Measurements from ENCODE around the gene FARS2.

FARS2 gene

DNA sequence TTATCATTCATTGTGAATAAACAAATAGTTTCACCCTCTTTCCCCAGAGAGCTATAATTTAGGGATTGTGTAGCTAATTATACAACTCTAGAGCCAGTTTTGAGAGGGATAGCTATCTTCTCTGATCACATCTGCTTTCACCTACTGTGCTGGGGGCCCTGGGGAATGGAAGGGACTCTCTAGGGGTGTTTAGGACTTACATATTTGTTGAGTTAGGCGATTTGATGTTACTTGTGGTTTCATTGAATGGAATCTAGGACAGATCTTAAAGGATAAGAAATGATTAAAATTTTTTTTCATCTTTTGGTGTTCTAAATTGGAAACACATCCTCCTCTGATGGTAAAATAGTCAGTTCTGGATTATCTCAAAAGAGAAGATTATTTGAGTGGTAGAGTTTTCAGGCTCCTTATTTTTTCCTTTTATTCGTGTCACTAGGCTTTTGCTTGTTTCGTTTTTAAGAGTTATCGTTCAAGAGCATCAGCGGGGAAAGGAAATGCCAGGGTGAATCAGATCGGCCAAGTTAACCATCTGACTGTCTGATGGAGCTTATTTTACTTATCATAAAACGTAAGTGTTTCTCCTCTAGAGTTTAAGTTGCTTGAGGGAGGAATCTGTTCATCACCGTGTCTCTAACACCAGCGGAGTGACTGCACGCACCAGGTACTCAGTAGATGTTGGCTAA is 236.7 kb downstream of the FARS2 start:
- TF ChIP-seq CTCF (conservative IDR thresholded peaks at IDR 0.05) (no peak), ZFX (IDR thresholded peaks at IDR 0.05) (no peak)
- H3K27ac ChIP-seq = no peak overlapping the region

DNA sequence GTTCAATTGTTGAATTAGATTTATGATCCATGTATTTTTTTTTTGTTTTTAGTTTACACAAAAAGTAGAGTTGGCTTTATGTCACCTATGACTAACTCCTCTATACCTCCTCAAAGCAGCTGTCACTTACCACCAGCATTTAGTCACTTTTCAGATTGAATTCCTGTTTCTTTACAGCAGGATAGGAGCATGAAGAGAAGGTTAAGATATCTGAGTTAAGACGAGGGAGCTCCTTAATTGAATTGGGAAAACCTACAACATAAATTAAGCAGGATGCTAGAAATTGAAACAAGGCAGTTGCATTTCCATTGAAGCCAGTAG is 237.2 kb downstream of the FARS2 start:
- no peak for TF ChIP-seq ZFX (IDR thresholded peaks at IDR 0.05)
- TF ChIP-seq CTCF (conservative IDR thresholded peaks at IDR 0.05) = no peak
- H3K27ac ChIP-seq = no peak overlapping the region

DNA sequence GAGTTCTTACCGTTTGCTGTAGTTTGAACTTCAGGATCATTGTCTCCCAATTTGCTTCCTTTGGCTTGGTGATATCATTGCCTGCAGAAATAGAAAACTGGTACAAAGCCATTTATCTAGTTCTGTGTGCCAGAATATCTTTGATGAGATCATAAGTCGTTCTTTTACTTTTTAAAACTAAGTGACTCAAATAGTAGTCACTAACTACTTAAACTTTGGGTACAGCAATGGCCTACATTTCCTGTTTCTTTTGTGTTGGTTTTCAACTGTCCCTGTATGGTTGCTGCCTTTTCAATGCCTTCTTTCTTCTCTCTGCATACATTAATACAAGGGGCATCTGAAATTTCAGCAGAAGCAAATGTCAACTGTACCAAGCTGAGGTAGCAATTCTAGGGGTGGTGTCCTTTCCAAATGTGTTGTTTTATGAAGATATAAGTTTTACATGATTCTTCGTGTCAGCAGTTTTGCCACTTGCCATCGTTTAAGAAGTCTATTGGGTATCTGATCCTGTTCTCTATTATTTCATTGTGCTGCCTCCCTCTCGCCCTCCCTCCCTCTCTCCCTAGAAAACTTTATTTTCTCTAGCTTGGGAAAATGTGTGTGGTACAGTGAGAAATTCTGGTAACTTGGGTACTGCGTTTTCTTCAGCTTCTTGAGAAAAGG is 238.5 kb downstream of the FARS2 start:
- no peak for TF ChIP-seq CTCF (conservative IDR thresholded peaks at IDR 0.05)
- no peak for TF ChIP-seq ZFX (IDR thresholded peaks at IDR 0.05)
- H3K27ac ChIP-seq = no peak overlapping the region

DNA sequence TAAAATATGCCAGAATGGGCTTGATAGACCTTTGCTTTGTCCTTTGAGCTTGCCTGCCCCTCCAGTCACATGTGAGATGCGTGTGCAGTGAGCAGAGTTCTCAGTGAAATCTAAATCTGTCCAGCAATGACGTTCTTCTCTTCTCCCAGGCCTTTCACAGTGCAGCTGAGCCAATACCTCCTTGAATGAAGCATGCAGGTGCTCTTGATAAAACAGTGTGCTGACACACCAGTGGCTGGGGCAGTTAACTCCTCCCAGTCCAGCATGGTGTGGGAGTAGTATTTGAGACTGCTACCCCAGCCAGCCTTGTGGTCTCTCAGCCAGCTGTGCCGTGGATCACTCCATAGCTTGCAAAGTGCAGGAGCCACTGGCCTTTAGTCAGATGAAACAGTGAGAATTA is 240.5 kb downstream of the FARS2 start:
- no peak for TF ChIP-seq ZFX (IDR thresholded peaks at IDR 0.05)
- no peak for TF ChIP-seq CTCF (conservative IDR thresholded peaks at IDR 0.05)
- no peak overlapping the region for H3K27ac ChIP-seq

- TF ChIP-seq CTCF (conservative IDR thresholded peaks at IDR 0.05) (no peak), ZFX (IDR thresholded peaks at IDR 0.05) (no peak)
- no peak overlapping the region for H3K27ac ChIP-seq
Observed at GRCh38 chr6:5504078-5504477, 242.8 kb downstream of the FARS2 start.

DNA sequence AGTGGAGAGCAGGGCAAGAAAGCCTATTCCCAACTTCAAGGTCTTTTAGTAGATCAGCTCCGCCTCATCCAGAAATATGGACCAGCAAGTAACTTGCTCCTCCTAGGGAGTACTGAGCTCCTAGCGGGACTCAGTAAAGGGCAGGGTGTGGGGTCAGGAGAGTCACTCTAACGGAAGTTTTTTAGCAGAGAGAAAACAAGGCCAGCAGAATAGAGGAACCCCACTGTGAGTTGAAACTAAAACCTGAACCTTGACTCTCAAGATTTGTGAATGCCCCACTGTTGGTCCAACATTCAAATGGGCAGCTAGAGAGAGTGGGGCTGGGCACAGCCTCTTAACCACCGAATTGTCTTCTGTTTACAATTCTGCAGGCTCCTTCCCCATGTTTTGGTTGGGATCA is 244.8 kb downstream of the FARS2 start:
- TF ChIP-seq CTCF (conservative IDR thresholded peaks at IDR 0.05) (no peak), ZFX (IDR thresholded peaks at IDR 0.05) (no peak)

DNA sequence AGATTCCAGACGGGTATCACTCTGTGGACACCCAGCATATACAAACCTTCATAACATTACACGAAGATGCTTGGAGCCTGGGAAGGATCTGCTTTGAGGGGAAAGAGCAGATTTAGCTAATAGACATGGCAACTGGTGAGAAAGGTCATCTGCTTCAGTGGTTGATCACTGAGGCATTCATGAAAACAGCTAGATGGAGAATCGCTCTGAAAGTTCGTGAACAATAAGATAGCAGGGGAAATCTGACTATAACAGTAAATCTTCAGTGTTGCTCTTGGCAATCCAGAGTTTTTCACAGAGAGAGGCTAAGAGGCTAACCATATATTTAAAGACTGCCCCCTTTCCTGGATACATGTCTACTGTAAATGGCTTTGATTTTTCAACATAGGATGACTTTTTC is 245.3 kb downstream of the FARS2 start:
- H3K27ac ChIP-seq = no peak overlapping the region
- no peak for TF ChIP-seq ZFX (IDR thresholded peaks at IDR 0.05)
- no peak for TF ChIP-seq CTCF (conservative IDR thresholded peaks at IDR 0.05)

More for the DNA sequence above, 244.8 kb downstream of the FARS2 start:
- no peak overlapping the region for H3K27ac ChIP-seq
